Prostate gland (tissue), 2 donors: ENCODE data around the gene TSSK6. TPM values are rescaled to one million over a fixed set of nuclear protein-coding genes. Genes with fewer than 3 reads are reported as not detected.

Source experiments
- DNase-seq: peaks from one replicate; pipeline ENCODE4 v3.0.0-alpha.2; 2019; ENCODE audit warnings: low spot score
- H3K27ac ChIP-seq, 2 donors: fragments of 200-600 bp; sonication (generic); 2 replicates each; pipeline ENCODE4 v1.5.1; 2017 to 2019
- H3K27me3 ChIP-seq: fragments of 200-600 bp; sonication (generic); replicated peaks from 2 replicates; pipeline ENCODE4 v1.5.1; 2019; ENCODE audit not compliant: insufficient read depth
- H3K36me3 ChIP-seq, 2 donors: fragments of 200-600 bp; sonication (generic); 1 replicate in 1 of 2; 2 replicates in 1 of 2; pipeline versions ENCODE4 v1.5.1 to v1.8.1; 2017 to 2019
- H3K4me1 ChIP-seq: fragments of 200-600 bp; sonication (generic); replicated peaks from 2 replicates; pipeline ENCODE4 v1.5.1; 2019
- H3K4me3 ChIP-seq, 2 donors: fragments of 200-600 bp; sonication (generic); 2 replicates each; pipeline ENCODE4 v1.5.1; 2017 to 2019
- H3K9me3 ChIP-seq: fragments of 200-600 bp; sonication (generic); 2 replicates; pipeline ENCODE4 v1.5.1; 2017
- CTCF ChIP-seq, 4 experiments: fragments of 200-600 bp in 2 of 4; fragments of 450-650 bp in 2 of 4; sonication (generic) in 2 of 4; IDR thresholded peaks; 1 replicate in 3 of 4; 2 replicates in 1 of 4; pipeline ENCODE4 v1.5.1; 2016 to 2019; ENCODE audit warnings: antibody characterized with exemption in 4 of 4, mild to moderate bottlenecking in 2 of 4, moderate library complexity in 2 of 4
- POLR2A ChIP-seq: fragments of 450-650 bp; IDR thresholded peaks from one replicate; pipeline ENCODE4 v1.6.1; 2016; ENCODE audit warnings: antibody characterized with exemption, mild to moderate bottlenecking
- POLR2AphosphoS5 ChIP-seq: sonication (generic); formaldehyde crosslinking; IDR thresholded peaks from one replicate; pipeline ENCODE4 v1.6.1; 2017; ENCODE audit warnings: antibody characterized with exemption
- WGBS: methylation state at CpG from one replicate; pipeline ENCODE4 v1.1.5; 2018; 5-methylcytosine and 5-hydroxymethylcytosine counted together
- intact Hi-C: fragments of 100-400 bp; cut with DNase I; formaldehyde crosslinking; loops from one replicate; pipeline ENCODE4 v1.14.2; 2022
- total RNA-seq, 2 donors: library from RNA; depleted of rRNA; stranded (reverse); fragments of >200 nt; gene quantifications; one replicate each; pipeline ENCODE4 v1.1.0, GENCODE V29; 2016

The TSSK6 gene
- total RNA-seq, 2 donors from 2014 or later = 7.3 to 22.3 TPM

GRCh38 chr19:19486343-19487076, 28.8 kb downstream of the TSSK6 start:
- DNase-seq = no peak
- 70% methylated on average over 15 of the region's 15 CpGs for WGBS

DNA sequence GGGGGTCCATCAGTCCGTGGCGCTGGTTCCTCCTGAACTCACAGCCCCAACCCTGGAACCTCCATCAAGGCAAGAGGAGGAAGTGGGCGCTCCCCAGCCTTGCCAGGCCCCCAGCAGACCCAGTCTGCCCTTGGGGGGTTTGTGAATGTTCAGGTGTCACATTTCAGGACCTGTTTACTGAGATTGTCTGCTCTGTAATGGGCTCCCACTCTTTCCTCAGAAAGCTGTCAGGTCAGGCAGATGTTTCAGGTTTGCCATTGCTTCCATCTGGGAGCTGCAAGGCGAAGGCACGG, 29.4 kb downstream of the TSSK6 start:
- WGBS = 96% methylated on average over 5 of the region's 5 CpGs
- H3K27ac ChIP-seq = no peak overlapping the region
- H3K4me3 ChIP-seq = no peak overlapping the region
- H3K36me3 ChIP-seq = no peaks in the 10 kb centered on the region
- no peak for DNase-seq
- H3K27me3 ChIP-seq = no peaks in the 10 kb centered on the region
- intact Hi-C loops = no loop called here
- H3K4me1 ChIP-seq = no peaks in the 10 kb centered on the region
- H3K9me3 ChIP-seq = no peaks in the 10 kb centered on the region
- TF ChIP-seq CTCF (IDR thresholded peaks at IDR 0.05) (no peak), POLR2A (no peak), POLR2AphosphoS5 (no peak)

More at GRCh38 chr19:19486343-19487076, 28.8 kb downstream of the TSSK6 start:
- H3K27ac ChIP-seq = no peak overlapping the region
- no peak overlapping the region for H3K4me3 ChIP-seq
- no peaks in the 10 kb centered on the region for H3K36me3 ChIP-seq
- no peaks in the 10 kb centered on the region for H3K4me1 ChIP-seq
- intact Hi-C loops = no loop called here
- TF ChIP-seq POLR2AphosphoS5 (no peak), POLR2A (no peak), CTCF (IDR thresholded peaks at IDR 0.05) (no peak)
- H3K27me3 ChIP-seq = no peaks in the 10 kb centered on the region
- no peaks in the 10 kb centered on the region for H3K9me3 ChIP-seq

DNA sequence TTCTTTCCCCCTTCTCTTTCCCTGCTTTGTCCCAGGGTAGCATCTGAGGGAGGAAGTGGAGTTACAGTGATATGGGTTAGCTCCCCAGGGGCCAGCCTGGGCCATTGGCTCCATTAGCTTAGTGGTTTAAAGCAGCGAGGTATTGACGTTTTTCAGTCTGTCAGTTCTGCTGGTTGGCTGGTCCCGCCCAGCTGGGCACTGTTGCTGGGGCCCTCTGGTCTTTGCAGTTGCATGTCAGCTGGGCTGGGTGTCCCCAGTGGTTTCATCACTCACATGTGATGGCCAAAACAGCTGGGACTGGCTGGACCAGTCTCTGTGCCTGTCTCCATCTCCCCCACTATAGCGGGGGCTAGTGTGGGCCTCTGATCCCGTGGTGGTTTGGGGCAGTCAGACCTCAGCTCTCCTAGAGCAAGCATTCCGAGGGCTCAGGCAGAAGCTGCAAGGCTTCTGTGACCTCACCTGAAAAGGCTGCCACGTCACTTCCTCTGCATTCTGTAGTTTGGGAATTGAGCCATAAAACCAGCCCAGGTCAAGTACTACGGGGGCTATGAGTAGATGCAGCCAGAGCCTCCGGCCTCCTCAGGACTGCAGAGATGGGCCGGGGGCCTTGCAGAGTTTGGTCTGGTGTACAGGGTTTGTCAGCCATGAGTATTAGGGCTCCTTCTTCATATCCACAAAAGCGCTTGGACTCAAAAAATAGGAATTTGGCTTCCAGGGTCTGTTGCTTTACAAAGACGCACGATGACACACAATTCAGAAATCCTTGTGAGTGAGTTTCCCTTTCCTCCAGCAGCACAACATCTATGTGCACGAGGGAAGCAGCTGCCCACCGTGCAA, 30.0 kb downstream of the TSSK6 start:
- no peak for DNase-seq
- H3K27me3 ChIP-seq = no peaks in the 10 kb centered on the region
- no peak overlapping the region for H3K4me3 ChIP-seq
- intact Hi-C loops = no loop called here
- H3K9me3 ChIP-seq = no peaks in the 10 kb centered on the region
- H3K36me3 ChIP-seq = no peaks in the 10 kb centered on the region
- H3K27ac ChIP-seq = no peak overlapping the region
- 82% methylated on average over 15 of the region's 15 CpGs for WGBS
- H3K4me1 ChIP-seq = no peaks in the 10 kb centered on the region
- TF ChIP-seq CTCF (IDR thresholded peaks at IDR 0.05) (no peak), POLR2AphosphoS5 (no peak), POLR2A (no peak)

DNA sequence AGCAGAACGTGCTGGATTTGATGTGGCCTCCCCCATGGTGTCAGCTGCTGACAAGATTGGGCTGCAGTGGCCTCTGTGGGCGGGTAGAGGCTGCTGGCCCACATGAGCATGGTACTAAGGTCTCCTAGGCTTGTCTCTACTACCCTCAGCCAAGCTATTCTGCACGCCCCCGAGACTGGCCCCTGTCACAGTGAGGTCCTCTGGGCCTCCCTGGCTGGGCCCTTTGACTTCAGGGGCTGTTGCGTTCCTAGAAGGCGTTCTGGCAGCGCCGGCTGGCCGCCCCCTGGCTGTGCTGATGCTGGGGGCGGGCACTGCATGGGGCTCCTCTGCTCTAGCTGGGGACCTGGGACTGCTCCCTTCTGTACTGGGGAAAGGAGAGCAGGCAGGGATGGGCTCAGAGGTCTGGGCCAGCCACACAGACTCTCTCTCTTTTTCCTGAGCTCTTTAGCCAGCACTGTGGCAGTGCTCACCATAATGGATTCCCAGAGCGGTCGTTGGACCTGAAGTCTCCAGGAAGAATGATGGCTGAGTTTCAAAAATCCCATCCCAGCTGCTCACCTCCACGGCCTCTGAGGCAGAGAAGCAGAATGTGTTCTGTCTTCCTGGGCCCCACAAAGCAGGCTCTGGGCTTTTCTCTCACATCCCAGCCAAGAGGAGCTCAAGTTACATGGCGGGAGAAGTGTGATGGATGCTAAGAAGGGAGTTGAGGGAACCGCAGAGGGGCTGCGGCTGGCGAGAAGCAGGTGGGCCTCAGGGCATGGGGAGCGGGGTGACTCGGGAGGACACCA, 32.3 kb downstream of the TSSK6 start:
- Histone ChIP-seq H3K9me3 (no peaks in the 10 kb centered on the region), H3K27me3 (no peaks in the 10 kb centered on the region), H3K4me1 (no peaks in the 10 kb centered on the region), H3K27ac (no peak overlapping the region), H3K36me3 (no peaks in the 10 kb centered on the region), H3K4me3 (no peak overlapping the region)
- no peak for TF ChIP-seq POLR2AphosphoS5
- TF ChIP-seq POLR2A = no peak
- intact Hi-C loops = no loop called here
- 73% methylated on average over 18 of the region's 19 CpGs for WGBS
- no peak for DNase-seq

- intact Hi-C loops = no loop called here
- H3K9me3 ChIP-seq = no peaks in the 10 kb centered on the region
- H3K4me3 ChIP-seq = no peak overlapping the region
- no peaks in the 10 kb centered on the region for H3K36me3 ChIP-seq
- whole genome bisulfite sequencing = 64% methylated on average over 5 of the region's 5 CpGs
- no peak overlapping the region for H3K27ac ChIP-seq
- H3K27me3 ChIP-seq = no peaks in the 10 kb centered on the region
- no peaks in the 10 kb centered on the region for H3K4me1 ChIP-seq
- TF ChIP-seq POLR2AphosphoS5 = no peak
- no peak for TF ChIP-seq POLR2A
- TF ChIP-seq CTCF (IDR thresholded peaks at IDR 0.05) = no peak
- DNase-seq = no peak
Observed at GRCh38 chr19:19480688-19481087, 34.7 kb downstream of the TSSK6 start.
